Choroid plexus epithelial cell (primary cell): Measurements from ENCODE around the gene CDON.
A peak's percentile ranks its signal among the peaks of the same experiment; 100 is the strongest.
"Not testable (repeated sequence)": the region's sequence is repeated elsewhere in the genome, so short reads cannot be mapped to it uniquely, and the experiment has no call there.

Source experiments
- DNase-seq: peaks from one replicate; pipeline ENCODE4 v3.0.0-alpha.2; 2010; ENCODE audit warnings: low read depth
- H3K4me3 ChIP-seq: 2 replicates; pipeline ENCODE4 v1.5.1; 2011; ENCODE audit warnings: low read depth, mild to moderate bottlenecking, control low read depth, low read length, moderate library complexity
- TF ChIP-seq, protein P1 (sequence below): conservative IDR thresholded peaks from 2 replicates; pipeline ENCODE4 v1.5.1; 2011; ENCODE audit warnings: low read depth, mild to moderate bottlenecking, control low read depth, inconsistent platforms, low read length, moderate library complexity

The CDON gene

DNA sequence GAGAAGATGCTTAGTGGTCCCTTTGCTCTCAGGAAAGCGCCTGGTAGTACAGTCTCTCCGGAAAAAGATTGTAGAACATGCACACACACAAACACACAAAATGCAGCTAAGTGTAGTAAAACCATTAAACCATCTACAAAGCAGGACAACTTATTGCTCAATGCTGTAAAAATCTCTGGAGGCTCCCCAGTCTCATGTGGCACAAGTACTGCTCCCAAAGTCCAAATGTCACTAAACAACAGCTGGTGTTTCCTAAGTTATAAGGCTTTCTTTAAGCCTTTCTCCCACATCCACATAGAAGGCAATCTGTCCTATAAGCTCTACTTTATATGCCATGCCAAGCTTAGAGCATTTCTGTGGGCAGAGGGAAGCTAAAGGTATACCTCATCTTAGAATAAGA lies 32.9 kb downstream of the CDON start:
- H3K4me3 ChIP-seq: no peak overlapping the region
- TF ChIP-seq, protein P1, sequence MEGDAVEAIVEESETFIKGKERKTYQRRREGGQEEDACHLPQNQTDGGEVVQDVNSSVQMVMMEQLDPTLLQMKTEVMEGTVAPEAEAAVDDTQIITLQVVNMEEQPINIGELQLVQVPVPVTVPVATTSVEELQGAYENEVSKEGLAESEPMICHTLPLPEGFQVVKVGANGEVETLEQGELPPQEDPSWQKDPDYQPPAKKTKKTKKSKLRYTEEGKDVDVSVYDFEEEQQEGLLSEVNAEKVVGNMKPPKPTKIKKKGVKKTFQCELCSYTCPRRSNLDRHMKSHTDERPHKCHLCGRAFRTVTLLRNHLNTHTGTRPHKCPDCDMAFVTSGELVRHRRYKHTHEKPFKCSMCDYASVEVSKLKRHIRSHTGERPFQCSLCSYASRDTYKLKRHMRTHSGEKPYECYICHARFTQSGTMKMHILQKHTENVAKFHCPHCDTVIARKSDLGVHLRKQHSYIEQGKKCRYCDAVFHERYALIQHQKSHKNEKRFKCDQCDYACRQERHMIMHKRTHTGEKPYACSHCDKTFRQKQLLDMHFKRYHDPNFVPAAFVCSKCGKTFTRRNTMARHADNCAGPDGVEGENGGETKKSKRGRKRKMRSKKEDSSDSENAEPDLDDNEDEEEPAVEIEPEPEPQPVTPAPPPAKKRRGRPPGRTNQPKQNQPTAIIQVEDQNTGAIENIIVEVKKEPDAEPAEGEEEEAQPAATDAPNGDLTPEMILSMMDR: no peak
- DNase-seq: no peak

DNA sequence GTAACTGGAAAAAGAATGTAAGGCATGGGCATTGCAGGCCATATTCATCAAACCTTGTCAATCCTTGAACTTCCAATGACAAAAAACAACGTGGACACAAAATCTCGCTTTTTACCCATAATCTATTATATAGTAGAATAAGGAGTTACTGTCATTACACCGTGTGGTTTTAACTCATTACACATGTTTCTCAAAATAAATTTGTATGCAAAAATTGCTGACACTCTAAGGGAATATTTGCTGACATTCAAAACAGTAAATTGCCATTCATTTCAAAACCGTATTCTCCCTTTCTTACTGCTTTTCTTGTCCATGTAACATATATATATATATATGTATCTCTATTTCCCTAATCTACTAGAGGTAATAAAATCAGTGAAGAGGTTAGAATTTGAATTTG lies 33.4 kb downstream of the CDON start:
- DNase-seq: no peak
- H3K4me3 ChIP-seq: no peak overlapping the region
- TF ChIP-seq, protein P1: no peak

DNA sequence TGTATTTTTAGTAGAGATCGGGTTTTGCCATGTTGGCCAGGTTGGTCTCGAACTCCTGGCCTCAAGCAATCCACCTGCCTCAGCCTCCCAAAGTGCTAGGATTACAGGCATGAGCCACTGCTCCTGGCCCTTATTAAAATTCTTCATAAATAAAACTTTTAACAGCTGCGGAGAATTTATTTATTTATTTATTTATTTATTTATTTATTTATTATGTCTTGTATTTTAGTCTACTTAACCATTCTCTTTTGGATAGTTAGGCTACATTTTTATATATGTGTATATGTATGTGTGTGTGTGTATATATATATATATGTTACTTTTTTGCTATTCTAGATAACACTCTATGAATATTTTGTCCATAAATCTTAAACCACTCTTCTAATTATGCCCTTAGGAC lies 34.1 kb downstream of the CDON start:
- not testable (repeated sequence) for DNase-seq, H3K4me3 ChIP-seq

DNA sequence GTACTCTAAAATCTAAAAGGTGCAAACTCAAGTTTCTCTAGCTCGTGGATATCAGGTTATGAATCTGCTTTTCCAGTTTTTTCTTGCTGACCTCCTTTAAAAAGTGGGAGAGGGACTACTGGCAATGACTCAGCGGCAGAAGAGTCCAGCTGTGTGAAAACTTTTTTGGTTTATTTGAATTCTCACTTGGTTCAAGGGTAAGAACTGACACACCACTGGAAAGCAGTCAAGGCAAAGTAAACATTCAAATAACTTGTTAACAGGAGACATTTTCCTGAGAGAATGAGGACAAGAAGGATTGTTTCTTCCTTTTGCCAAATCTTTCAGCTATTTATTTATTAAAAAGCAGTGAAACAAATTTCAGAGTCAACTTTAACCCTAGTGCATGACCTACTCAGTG lies 36.1 kb downstream of the CDON start:
- TF ChIP-seq, protein P1: no peak

DNA sequence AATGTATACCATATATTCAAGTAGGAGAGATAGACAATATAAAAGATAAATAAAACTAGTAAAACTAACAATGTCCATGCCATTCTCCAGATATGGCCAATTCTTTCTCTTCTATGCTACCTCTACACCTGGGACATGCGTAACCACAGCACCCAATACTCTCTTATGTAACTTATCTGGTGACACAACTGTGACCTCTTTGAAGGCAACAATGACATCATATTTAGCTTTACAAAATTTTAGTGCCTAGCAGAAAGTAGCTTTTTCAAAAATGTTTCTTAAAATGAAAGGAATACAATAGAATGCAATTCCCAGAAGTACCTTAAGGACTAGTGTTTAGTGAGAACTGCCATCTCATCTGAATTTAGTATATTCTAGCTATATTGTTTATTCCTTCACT lies 36.8 kb downstream of the CDON start:
- no peak for DNase-seq
- H3K4me3 ChIP-seq: no peak overlapping the region
- TF ChIP-seq, protein P1: no peak

More for the DNA sequence above, 36.1 kb downstream of the CDON start:
- peak; percentile 8 for DNase-seq
- H3K4me3 ChIP-seq: no peak overlapping the region

DNA sequence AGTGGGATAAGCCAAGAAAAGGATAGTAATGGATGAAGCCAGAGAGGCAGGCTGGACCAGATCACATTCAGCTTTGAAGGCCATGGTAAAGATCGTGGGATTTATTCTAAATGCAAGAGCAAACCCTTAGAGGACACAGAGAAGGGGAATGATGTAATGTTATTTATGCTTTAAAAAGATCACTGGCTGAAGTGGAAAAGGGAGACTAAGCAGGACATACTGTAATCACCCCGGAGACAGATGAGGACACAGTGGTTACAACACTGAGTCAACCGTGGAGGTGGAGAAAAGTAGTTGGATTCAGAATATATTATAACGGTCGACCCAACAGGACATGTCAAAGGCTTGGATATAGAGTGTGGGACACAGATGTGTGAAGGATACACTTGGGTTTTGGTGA lies 38.5 kb downstream of the CDON start:
- no peak for DNase-seq
- H3K4me3 ChIP-seq: no peak overlapping the region
- TF ChIP-seq, protein P1: no peak

DNA sequence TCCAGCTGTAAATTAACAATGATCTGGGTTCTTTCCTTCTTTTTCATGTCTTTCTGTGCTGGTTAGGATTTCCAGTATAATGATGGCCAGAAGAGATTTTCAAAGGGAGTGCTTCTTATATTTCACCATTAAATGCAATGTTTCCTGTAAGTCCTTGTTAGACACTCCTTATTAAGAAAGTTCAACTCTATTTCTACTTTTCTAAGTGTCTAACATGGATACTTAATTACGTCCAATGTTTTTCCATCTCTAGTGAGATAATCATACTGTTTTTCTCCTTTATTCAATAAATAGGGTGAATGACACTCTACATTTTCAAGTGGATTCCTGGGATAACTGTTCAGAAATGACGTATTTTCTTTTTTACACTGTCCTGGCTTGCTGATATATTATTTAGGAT lies 49.8 kb downstream of the CDON start:
- TF ChIP-seq, protein P1: no peak
- H3K4me3 ChIP-seq: no peak overlapping the region
- DNase-seq: no peak

DNA sequence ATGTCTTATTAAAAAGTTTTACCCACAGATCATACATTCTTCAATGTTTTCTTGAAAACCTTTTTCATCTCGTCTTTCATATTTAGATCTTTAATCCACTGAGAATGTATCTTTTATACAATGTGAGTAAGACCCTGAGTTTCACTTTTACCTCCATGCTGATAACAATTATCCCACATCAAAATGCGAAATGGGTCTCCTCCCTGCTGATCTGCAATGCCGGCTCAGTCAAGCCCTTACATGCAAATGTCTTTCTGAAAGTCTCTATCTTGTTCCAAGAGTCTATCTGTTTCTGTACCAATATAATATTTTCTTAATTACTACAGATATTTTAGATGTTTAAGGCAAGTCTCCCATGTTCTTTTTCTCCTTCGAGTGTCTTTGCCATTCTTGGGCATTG lies 50.9 kb downstream of the CDON start:
- no peak for DNase-seq
- TF ChIP-seq, protein P1: no peak
- no peak overlapping the region for H3K4me3 ChIP-seq
